Measurements from ENCODE around the gene ADCYAP1.

DNA sequence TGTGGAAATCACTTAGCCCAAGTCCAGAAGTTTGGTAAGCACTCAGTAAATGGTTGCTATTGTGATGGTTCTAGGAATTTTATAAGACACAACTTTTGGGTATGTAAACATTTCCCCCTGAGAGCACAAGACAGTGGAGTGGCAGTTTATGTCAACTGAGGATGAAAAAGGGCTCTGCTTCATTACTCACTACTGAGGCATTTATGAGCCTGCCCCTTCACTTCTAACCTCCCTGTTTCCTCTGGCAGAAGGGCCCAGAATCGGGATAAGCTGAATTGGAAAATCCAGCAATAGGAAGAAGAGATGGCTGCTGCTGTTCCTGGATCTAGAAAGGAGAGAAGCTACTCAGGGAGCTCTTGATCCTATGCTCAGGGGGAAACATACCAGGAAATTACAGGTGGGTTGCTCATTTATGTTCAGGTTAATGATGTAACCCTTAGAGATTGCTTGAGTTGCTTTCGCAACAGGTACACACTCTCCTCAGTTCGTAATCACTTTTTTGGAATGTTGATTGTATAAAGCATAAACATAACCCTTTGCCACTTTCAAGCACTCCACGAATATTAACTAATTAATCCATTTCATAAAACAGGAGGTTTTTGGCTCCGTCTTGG lies 46.3 kb downstream of the ADCYAP1 start:
- TF ChIP-seq, protein P1, sequence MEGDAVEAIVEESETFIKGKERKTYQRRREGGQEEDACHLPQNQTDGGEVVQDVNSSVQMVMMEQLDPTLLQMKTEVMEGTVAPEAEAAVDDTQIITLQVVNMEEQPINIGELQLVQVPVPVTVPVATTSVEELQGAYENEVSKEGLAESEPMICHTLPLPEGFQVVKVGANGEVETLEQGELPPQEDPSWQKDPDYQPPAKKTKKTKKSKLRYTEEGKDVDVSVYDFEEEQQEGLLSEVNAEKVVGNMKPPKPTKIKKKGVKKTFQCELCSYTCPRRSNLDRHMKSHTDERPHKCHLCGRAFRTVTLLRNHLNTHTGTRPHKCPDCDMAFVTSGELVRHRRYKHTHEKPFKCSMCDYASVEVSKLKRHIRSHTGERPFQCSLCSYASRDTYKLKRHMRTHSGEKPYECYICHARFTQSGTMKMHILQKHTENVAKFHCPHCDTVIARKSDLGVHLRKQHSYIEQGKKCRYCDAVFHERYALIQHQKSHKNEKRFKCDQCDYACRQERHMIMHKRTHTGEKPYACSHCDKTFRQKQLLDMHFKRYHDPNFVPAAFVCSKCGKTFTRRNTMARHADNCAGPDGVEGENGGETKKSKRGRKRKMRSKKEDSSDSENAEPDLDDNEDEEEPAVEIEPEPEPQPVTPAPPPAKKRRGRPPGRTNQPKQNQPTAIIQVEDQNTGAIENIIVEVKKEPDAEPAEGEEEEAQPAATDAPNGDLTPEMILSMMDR (IDR thresholded peaks at IDR 0.05), result no peak
- no peak for TF ChIP-seq POLR2A (IDR thresholded peaks at IDR 0.05)

All from body of pancreas (tissue), 4 donors.